HG02763 (cell line): ENCODE data around the gene IRF2BP2.

Experiments
- ATAC-seq: cut with Tn5 transposase; IDR thresholded peaks from one replicate; pipeline ENCODE4 v1.9.1; 2021; ENCODE audit warnings: mild to moderate bottlenecking, moderate library complexity; ENCODE audit not compliant: unreplicated experiment

IRF2BP2 gene

GRCh38 chr1:234610061-234610665, at the start of gene IRF2BP2:
TSS of gene IRF2BP2 (minus strand) at chr1:234610178. CDS start at chr1:234609494, 684 bp downstream.
- ATAC-seq = peak; percentile 22

GRCh38 chr1:234659538-234659937, 49.6 kb upstream of the IRF2BP2 start:
- ATAC-seq = no peak

GRCh38 chr1:234658138-234658537, 48.2 kb upstream of the IRF2BP2 start:
- ATAC-seq = no peak

DNA sequence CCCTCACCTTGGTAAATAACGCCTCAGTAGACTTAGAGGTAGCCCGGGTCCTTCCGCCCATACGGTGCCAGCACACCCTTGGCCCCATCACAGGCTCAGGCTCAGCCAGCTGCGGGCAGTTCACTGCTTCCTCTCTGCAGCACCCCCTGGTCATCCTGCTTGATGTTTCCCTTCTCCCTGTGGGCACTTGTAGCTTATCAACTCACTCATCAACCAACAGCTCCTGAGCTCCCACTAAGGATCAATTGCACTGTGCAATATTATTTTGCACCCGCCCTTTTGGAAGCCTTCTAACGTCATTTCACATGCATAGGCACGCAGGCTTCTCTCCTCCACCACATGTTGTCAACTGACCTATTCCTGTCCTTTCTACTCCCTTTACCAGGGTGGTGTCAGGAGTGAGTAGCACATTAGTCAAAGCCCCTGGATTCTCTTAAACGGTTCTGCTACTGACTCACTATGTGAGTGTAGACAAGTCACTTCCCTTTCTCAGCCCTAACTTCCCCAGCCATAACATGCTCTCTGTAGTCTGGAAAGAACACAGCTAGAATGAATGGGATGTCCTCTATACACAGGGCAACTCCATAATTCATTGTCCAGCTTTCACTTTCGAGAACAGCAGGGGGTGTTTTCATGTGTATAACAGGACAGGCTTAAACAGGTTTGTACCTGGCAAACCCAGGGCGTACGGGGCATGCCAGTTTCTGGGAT, 47.1 kb upstream of the IRF2BP2 start:
- no peak for ATAC-seq

GRCh38 chr1:234656070-234656895, 46.3 kb upstream of the IRF2BP2 start:
- ATAC-seq = no peak

DNA sequence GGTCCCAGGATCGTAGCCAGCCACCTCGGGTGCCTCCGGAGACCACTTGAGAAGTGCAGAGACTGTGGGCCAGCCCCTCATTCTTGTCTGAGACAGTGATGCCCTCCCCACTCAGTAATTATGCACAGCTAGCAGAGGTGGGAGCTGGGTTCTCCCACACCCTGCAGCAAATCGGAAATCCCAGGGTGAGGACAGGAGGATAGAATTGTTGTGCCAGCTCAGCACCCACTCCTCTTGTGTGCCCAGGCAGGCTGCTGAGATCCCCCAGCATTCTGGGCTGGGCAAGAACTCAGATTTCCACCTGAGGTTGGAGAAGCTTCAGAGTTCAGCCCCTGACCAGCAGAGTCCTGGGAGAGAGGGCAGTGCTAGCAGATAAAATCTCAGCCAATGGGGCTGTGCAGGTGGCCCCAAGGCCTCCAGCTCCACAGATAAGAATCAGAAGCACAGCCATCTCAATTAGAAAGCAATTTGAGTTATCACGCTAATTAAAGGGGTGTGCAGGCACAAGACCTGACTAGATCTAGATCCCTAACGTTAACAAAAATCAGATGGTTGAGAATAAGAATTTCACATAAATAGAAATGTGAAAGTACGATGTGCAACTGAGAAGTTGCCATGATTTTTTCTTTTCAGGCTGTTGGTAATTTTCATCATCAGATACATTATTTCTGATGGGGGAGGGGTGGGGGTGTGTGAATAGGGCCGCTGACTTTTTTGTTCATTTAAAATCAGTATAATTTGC, 45.5 kb upstream of the IRF2BP2 start:
- ATAC-seq = no peak

GRCh38 chr1:234654002-234654733, 44.2 kb upstream of the IRF2BP2 start:
- no peak for ATAC-seq

DNA sequence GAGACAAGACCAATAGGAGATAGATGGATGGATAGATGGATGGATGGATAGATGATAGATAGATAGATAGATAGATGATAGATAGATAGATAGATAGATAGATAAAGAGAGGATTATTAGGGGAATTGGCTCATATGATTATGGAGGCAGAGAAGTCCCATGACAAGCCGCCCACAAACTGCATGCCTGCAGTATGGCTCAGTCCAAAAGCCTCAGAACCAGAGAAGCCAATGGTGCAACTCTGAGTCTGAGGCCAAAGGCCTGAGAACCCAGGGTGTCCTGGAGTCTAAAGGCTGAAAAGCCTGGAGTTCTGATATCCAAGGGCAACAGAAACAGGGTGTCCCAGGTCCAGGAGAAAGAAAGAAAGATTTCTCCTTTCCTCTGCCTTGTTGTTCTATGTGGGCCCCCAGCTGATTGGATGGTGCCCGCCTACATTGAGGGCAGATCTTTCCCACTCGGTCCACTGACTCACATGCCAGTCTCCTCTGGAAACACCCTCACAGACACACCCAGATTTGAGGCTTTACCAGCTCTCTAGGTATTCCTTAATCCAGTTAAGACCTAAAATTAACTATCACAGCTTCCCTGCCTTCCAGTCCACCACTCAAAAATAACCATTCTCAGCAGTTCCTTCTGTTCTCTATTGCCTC, 39.6 kb upstream of the IRF2BP2 start:
- no peak for ATAC-seq

- no peak for ATAC-seq
These were observed 37.8 kb upstream of the IRF2BP2 start for GRCh38 chr1:234647758-234648157.

DNA sequence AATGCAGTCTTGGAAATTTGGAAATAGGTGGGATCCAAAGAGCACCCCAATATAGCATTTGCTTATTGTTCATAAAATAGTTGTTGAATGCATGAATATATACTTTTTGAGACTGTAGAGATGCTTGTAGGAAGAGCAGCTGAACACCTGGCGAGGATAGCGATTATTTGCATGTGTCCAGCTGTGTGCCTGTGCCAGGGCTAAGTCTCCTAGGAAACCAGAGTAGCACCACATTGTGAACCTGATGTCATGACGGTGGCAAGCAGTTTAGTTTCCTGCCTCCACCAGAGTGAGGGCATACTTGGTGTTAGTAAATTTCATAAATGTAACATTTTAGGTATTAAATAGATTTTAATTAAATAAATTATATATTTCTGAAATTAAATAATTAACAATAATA, 37.3 kb upstream of the IRF2BP2 start:
- no peak for ATAC-seq

- no peak for ATAC-seq
These were observed 36.0 kb upstream of the IRF2BP2 start for GRCh38 chr1:234645964-234646363.

GRCh38 chr1:234645474-234645953, 35.5 kb upstream of the IRF2BP2 start:
- ATAC-seq = no peak

GRCh38 chr1:234644928-234645327, 35.0 kb upstream of the IRF2BP2 start:
- no peak for ATAC-seq

DNA sequence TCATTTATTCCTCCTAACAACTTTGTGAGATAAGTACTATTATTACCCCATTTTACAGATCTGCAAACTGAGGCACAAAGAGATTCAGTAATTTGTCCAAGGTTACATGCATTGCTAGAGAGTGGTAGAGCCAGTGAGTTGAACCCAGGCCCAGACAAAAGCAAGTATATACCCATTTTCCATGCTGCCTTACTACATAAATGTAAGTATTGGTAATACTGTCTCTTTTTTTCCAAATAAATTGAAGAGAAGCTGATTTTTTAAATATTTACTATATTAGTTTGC, 33.8 kb upstream of the IRF2BP2 start:
- ATAC-seq = no peak

- no peak for ATAC-seq
These were observed 33.3 kb upstream of the IRF2BP2 start for GRCh38 chr1:234643111-234643849.

GRCh38 chr1:234642428-234642827, 32.5 kb upstream of the IRF2BP2 start:
- ATAC-seq = no peak

DNA sequence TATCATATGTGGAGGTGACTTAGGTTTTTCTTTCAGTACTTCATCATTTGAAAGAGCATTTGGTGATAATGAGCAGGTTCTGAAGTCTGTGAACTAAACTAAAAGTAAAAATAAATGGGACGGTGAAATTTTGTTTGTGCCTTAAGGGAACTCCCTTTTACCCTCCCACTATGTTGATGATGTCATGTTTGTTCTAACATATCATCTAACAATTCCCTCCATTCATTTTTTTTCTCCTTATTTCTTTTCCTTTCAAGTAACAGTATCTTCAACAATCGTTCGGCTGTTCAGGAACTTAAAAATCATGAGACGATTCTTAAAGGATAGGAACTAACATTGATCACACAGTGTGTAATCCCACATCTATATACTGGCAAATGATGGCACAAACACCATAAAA, 30.0 kb upstream of the IRF2BP2 start:
- ATAC-seq = no peak

- no peak for ATAC-seq
These were observed 29.1 kb upstream of the IRF2BP2 start for GRCh38 chr1:234638832-234639799.
